Body of pancreas (tissue), 4 donors: ENCODE data around the gene PAM.

Source experiments
- POLR2A ChIP-seq, 3 donors: fragments of 450-650 bp; IDR thresholded peaks; one replicate each; pipeline ENCODE4 v1.6.1; 2016; ENCODE audit warnings: antibody characterized with exemption in 3 of 3, mild to moderate bottlenecking in 2 of 3
- TF ChIP-seq, protein P1 (sequence below), 7 experiments: fragments of 450-650 bp in 4 of 7; fragments of 200-600 bp in 3 of 7; sonication (generic) in 3 of 7; IDR thresholded peaks; one replicate each; pipeline ENCODE4 v1.5.1; 2016 to 2019; ENCODE audit warnings: antibody characterized with exemption in 7 of 7

DNA sequence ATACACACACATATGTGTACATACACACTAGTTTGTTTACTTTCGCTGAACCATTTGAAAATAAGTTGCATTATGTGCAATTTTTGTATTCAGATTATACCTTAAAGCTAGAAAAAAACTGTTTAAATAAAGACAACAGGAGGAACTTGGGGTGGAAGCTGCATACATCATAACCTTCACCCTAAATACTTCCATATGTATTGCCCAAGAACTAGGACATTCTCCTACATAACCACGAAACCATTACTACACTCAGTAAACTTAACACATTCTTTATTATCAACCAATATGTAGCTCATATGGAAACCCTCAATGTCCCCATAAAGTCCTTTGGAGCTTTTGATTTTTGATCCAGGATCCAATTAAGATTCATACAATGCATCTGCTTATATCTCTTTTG lies 281.5 kb downstream of the PAM start:
- TF ChIP-seq POLR2A (IDR thresholded peaks at IDR 0.05): no peak
- TF ChIP-seq, protein P1, sequence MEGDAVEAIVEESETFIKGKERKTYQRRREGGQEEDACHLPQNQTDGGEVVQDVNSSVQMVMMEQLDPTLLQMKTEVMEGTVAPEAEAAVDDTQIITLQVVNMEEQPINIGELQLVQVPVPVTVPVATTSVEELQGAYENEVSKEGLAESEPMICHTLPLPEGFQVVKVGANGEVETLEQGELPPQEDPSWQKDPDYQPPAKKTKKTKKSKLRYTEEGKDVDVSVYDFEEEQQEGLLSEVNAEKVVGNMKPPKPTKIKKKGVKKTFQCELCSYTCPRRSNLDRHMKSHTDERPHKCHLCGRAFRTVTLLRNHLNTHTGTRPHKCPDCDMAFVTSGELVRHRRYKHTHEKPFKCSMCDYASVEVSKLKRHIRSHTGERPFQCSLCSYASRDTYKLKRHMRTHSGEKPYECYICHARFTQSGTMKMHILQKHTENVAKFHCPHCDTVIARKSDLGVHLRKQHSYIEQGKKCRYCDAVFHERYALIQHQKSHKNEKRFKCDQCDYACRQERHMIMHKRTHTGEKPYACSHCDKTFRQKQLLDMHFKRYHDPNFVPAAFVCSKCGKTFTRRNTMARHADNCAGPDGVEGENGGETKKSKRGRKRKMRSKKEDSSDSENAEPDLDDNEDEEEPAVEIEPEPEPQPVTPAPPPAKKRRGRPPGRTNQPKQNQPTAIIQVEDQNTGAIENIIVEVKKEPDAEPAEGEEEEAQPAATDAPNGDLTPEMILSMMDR (IDR thresholded peaks at IDR 0.05): no peak
